ENCODE measurements around the gene CD300LF. TPM values are rescaled to one million over a fixed set of nuclear protein-coding genes. Genes with fewer than 3 reads are reported as not detected.

CD300LF gene
- total RNA-seq, 1 donor = not detected

DNA sequence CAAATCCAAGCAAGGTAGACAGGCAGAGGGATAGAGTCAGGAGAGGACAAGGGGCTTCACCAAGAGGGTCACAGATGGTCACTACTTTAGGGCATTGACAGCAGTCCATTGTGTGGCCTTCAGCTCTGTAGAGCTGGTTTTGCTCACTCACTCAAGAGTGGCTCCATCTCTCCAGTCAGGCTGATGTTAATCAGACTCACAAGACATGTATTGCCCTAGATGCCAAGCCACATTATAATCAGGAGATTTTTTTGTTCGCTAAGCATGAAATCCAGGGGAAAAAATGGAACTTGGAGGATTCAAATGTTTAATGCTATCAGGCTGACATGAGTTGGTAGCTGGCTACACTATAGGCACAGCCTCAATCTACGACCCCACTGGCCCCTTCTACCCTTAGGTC lies 32.5 kb downstream of the CD300LF start:
- TF ChIP-seq, protein P1, sequence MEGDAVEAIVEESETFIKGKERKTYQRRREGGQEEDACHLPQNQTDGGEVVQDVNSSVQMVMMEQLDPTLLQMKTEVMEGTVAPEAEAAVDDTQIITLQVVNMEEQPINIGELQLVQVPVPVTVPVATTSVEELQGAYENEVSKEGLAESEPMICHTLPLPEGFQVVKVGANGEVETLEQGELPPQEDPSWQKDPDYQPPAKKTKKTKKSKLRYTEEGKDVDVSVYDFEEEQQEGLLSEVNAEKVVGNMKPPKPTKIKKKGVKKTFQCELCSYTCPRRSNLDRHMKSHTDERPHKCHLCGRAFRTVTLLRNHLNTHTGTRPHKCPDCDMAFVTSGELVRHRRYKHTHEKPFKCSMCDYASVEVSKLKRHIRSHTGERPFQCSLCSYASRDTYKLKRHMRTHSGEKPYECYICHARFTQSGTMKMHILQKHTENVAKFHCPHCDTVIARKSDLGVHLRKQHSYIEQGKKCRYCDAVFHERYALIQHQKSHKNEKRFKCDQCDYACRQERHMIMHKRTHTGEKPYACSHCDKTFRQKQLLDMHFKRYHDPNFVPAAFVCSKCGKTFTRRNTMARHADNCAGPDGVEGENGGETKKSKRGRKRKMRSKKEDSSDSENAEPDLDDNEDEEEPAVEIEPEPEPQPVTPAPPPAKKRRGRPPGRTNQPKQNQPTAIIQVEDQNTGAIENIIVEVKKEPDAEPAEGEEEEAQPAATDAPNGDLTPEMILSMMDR (IDR thresholded peaks at IDR 0.05; ENCODE audit: extremely low read depth, low read depth, low read length) = no peak
- no peaks in the 10 kb centered on the region for H3K36me3 ChIP-seq (ENCODE audit: insufficient read depth, low read length)
- H3K4me3 ChIP-seq (ENCODE audit: insufficient read depth, low read length) = no peak overlapping the region
- H2AFZ ChIP-seq (ENCODE audit: low read length) = no peak overlapping the region
- no peak for DNase-seq (ENCODE audit: insufficient read length, low spot score, missing footprints)
- H3K4me1 ChIP-seq (ENCODE audit: insufficient read depth, low read length) = no peaks in the 10 kb centered on the region
- H3K4me2 ChIP-seq (ENCODE audit: insufficient read depth, low read length) = no peak overlapping the region
- H3K27me3 ChIP-seq (ENCODE audit: insufficient read depth, low read length) = no peaks in the 10 kb centered on the region
- H3K79me2 ChIP-seq (ENCODE audit: insufficient read depth, low read length) = no peaks in the 10 kb centered on the region
- H4K20me1 ChIP-seq (ENCODE audit: insufficient read depth, low read length) = no peaks in the 10 kb centered on the region
- H3K9me3 ChIP-seq (ENCODE audit: low read depth, low read length) = no peaks in the 10 kb centered on the region
- no peak overlapping the region for H3K27ac ChIP-seq (ENCODE audit: low read depth, low read length)

DNA sequence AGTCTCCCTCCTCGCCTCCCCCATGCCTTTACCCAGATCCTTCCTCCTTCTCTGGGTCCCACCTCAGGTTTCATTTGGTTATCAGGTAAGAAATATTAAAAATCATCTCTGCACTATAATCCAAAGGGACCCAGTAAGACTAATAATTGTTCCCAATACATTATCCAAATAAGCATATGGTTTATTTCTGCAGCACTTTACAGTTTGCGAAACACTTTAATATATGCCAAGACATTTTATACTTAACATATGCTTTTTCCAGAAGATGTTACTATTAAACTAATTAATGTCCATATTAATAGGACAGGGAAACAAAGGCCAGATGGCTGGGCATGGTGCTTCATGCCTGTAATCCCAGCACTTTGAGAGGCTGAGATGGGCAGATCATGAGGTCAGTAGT lies 33.3 kb downstream of the CD300LF start:
- H3K9me3 ChIP-seq (ENCODE audit: low read depth, low read length) = no peaks in the 10 kb centered on the region
- H3K27me3 ChIP-seq (ENCODE audit: insufficient read depth, low read length) = no peaks in the 10 kb centered on the region
- H3K4me2 ChIP-seq (ENCODE audit: insufficient read depth, low read length) = no peak overlapping the region
- H3K4me1 ChIP-seq (ENCODE audit: insufficient read depth, low read length) = no peaks in the 10 kb centered on the region
- TF ChIP-seq, protein P1 (IDR thresholded peaks at IDR 0.05; ENCODE audit: extremely low read depth, low read depth, low read length) = no peak
- H3K27ac ChIP-seq (ENCODE audit: low read depth, low read length) = no peak overlapping the region
- H2AFZ ChIP-seq (ENCODE audit: low read length) = no peak overlapping the region
- H4K20me1 ChIP-seq (ENCODE audit: insufficient read depth, low read length) = no peaks in the 10 kb centered on the region
- H3K79me2 ChIP-seq (ENCODE audit: insufficient read depth, low read length) = no peaks in the 10 kb centered on the region
- DNase-seq (ENCODE audit: insufficient read length, low spot score, missing footprints) = no peak
- no peaks in the 10 kb centered on the region for H3K36me3 ChIP-seq (ENCODE audit: insufficient read depth, low read length)
- no peak overlapping the region for H3K4me3 ChIP-seq (ENCODE audit: insufficient read depth, low read length)

GRCh38 chr17:74678541-74678940 lies 34.2 kb downstream of the CD300LF start:
- Histone ChIP-seq H3K27ac (ENCODE audit: low read depth, low read length) (no peak overlapping the region), H3K27me3 (ENCODE audit: insufficient read depth, low read length) (no peaks in the 10 kb centered on the region), H3K4me2 (ENCODE audit: insufficient read depth, low read length) (no peak overlapping the region), H3K4me1 (ENCODE audit: insufficient read depth, low read length) (no peaks in the 10 kb centered on the region), H3K79me2 (ENCODE audit: insufficient read depth, low read length) (no peaks in the 10 kb centered on the region), H3K4me3 (ENCODE audit: insufficient read depth, low read length) (no peak overlapping the region), H3K36me3 (ENCODE audit: insufficient read depth, low read length) (no peaks in the 10 kb centered on the region), H2AFZ (ENCODE audit: low read length) (no peak overlapping the region), H4K20me1 (ENCODE audit: insufficient read depth, low read length) (no peaks in the 10 kb centered on the region), H3K9me3 (ENCODE audit: low read depth, low read length) (no peaks in the 10 kb centered on the region)
- TF ChIP-seq, protein P1 (IDR thresholded peaks at IDR 0.05; ENCODE audit: extremely low read depth, low read depth, low read length) = no peak
- DNase-seq (ENCODE audit: insufficient read length, low spot score, missing footprints) = no peak

DNA sequence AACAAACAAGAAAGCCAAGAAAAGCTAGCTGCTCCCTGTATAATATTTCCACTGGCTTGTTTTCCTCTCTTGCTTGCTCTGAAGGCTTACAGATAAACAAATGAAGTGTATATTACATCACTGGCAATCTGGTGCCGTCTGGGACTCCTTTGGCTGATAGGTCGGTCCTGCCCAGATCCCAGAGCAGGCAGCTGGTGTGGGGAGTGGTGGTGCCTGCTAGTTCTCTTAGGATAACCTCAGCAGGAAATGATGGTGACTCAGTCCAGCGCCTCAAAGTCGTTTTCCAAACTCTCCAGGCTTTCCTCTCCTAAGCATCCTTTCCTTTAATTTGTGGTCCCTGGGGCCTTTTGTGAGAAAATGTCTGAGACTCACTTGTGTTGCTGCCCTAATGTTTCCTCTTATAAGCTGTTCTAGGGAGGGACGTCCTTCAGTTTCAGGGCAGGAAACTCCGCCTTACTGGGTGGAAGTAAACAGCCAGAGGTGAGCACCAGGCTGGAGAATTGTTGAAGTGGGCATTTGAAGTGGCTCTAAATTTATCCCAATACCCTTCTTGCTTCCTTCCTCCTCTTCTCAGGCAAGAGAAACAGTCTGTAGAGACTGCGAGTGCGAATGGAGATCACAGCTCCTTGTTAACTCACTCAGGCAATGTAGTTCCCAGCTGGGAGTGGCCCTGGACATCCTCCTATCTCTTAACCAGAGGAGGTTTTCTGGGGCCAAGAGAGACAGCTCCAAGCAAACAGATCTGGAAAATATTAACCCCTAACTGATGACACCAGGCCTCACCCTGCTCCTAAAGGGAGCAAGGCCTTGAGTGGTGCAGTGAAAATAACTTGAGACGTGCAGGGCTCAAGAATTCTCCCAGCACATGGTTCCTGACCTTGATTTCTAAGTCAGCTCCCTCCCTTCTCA lies 34.9 kb downstream of the CD300LF start:
- TF ChIP-seq, protein P1 (IDR thresholded peaks at IDR 0.05; ENCODE audit: extremely low read depth, low read depth, low read length) = no peak
- H3K27ac ChIP-seq (ENCODE audit: low read depth, low read length) = no peak overlapping the region
- no peak overlapping the region for H2AFZ ChIP-seq (ENCODE audit: low read length)
- H4K20me1 ChIP-seq (ENCODE audit: insufficient read depth, low read length) = no peaks in the 10 kb centered on the region
- no peaks in the 10 kb centered on the region for H3K79me2 ChIP-seq (ENCODE audit: insufficient read depth, low read length)
- H3K36me3 ChIP-seq (ENCODE audit: insufficient read depth, low read length) = no peaks in the 10 kb centered on the region
- no peaks in the 10 kb centered on the region for H3K4me1 ChIP-seq (ENCODE audit: insufficient read depth, low read length)
- no peaks in the 10 kb centered on the region for H3K27me3 ChIP-seq (ENCODE audit: insufficient read depth, low read length)
- no peaks in the 10 kb centered on the region for H3K9me3 ChIP-seq (ENCODE audit: low read depth, low read length)
- peak; percentile 74 for DNase-seq (ENCODE audit: insufficient read length, low spot score, missing footprints)
- no peak overlapping the region for H3K4me3 ChIP-seq (ENCODE audit: insufficient read depth, low read length)
- no peak overlapping the region for H3K4me2 ChIP-seq (ENCODE audit: insufficient read depth, low read length)
